PC-3 (cell line): ENCODE measurements around the gene LAMA2.

Experiments
- CTCF ChIP-seq: fragments of 300-600 bp; sonication (generic); conservative IDR thresholded peaks from 2 replicates; pipeline ENCODE4 v1.5.1; 2017; ENCODE audit warnings: antibody characterized with exemption, low read depth, mild to moderate bottlenecking, low read length
- EZH2 ChIP-seq: fragments of 300-600 bp; sonication (generic); IDR thresholded peaks from one replicate; pipeline ENCODE4 v1.6.1; 2017; ENCODE audit warnings: antibody characterized with exemption, mild to moderate bottlenecking, low read length; ENCODE audit not compliant: unreplicated experiment
- EZH2phosphoT487 ChIP-seq: fragments of 300-600 bp; sonication (generic); IDR thresholded peaks from 2 replicates; pipeline ENCODE4 v1.6.1; 2018; ENCODE audit warnings: mild to moderate bottlenecking, antibody characterized with exemption, low read length, borderline replicate concordance

GRCh38 chr6:129381885-129382284, 498.9 kb downstream of the LAMA2 start:
- no peak for TF ChIP-seq CTCF
- no peak for TF ChIP-seq EZH2phosphoT487
- no peak for TF ChIP-seq EZH2
